ENCODE results near the gene ZNF705A.
A peak's percentile ranks its signal among the peaks of the same experiment; 100 is the strongest.
"Not testable (repeated sequence)": the region's sequence is repeated elsewhere in the genome, so short reads cannot be mapped to it uniquely, and the experiment has no call there.

ZNF705A gene

DNA sequence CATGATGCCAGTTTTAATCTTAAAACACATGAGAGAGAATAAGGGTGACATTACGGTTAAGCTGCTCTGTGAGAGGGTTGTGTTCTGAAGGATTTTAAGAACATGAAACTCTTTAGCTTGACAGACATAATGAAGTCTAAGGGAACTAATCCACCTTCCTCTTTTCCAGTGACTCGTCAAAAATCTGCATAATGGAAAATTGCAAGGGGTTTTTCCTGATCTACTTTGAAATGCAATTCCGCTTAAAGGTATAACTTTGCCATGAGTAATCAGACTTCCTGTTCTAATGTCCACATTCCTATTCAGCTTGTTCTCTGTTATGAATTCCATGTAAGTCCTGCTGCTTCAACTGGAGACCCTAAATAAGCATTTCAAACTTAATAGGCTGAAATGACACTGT lies at the start of gene ZNF705A:
TSS of gene ZNF705A (plus strand) at position 171 of the 400 bp plus-strand sequence. CDS start 15,611 bp downstream, outside the sequence.
- peak; percentile 89 to 95 for DNase-seq

DNA sequence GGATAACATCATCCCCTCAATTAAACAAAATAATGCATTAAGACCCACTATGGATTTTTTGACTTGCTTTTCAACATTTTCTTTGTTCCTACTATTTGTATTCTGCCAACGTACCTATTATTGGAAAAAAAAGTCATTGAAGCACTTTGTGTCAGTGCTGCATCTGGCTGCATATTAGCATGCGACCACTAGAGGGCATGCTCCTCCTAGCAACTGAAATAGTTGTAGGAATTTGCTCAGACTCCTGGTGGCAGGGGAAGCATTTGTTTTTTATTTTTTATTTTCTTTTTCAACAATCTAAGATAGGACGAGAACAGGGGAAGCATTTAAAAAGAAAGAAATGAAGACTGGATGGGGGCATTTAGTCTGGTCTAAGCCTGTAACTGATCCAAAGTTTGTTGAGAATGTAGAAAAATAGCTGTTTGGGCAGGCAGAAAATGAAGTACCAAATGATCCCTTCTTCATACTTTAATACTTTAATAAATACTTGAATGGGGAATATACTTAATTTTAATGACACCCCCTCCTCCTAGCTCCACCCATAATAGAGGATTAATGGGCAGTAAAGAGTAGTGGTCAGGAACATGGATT lies 47.9 kb upstream of the ZNF705A start:
- DNase-seq = peak; percentile 47 to 94

DNA sequence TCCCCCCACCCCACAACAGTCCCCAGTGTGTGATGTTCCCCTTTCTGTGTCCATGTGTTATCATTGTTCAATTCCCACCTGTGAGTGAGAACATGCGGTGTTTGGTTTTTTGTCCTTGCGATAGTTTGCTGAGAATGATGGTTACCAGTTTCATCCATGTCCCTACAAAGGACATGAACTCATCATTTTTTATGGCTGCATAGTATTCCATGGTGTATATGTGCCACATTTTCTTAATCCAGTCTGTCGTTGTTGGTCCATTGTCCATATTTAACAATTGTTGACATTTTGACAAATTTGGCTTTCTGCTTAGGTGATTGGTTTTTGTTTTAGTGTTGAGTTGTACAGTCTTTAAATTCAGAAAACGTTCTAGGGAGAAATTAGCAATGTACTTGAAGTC lies 43.7 kb upstream of the ZNF705A start:
- DNase-seq = not testable (repeated sequence)

DNA sequence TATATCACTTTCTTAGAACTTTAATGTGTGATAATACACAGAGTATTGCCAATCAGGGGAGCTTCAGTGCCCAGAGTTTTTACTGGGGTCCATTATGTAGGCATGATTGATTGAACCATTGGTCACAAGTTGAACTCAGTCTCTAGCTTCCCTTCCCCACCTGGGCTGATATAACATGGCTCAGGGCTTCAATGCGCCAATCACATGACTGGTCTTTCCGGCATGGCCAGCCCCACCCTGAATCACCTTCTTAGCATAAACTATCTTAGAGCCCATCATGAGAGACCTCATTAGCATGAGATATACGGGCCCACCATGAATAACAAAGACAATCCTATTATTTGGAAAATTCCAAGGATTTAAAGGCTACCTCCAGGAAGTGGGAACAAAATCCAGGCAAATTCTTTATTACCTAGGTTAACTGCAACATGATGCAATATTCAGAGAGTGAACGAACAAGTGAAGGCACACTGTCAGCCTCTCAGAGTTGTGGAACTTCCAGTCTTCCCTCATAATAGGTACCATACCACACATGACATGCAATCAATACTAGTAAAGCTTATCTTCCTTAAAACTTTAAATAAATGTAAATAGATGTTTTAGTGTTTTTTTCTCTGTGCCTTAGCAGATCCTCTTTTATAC lies 36.6 kb upstream of the ZNF705A start:
- no peak for DNase-seq

DNA sequence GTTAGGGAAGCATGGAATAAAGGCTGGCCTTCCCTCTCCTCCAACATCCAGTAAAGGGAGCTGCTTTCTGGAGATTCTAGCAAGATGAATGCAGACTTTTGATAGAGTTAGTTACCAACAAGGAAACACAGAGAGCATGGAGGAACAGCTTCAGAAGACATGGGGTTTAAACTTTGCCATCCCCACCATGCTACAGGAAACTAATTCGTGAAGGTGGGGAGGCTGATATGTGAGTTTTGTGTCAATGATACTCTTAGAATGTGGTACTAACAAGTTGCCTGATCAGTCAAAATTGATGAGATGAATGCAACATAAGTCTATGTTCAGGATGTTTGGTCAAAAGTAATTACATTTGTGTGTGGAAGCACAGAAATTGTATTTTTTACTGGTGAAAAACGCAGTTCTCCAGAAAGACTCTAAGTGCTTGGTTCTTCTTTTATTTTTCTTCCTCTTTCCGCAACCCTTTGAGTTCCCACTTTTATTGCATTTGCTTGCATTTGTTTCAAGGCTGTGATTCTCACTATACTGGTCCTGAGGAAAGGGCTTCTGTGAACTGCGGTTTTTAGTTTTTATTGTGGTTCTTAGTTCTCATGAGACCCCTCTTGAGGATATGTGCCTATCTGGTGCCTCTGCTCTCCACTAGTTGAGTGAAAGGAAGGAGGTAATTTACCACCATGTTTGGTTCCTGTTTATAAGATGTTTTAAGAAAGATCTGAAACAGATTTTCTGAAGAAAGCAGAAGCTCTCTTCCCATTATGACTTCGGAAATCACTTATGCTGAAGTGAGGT lies 33.5 kb upstream of the ZNF705A start, which contains the start of gene CLEC4A:
TSS of gene CLEC4A (plus strand) at position 494 of the 789 bp plus-strand sequence. CDS start at position 756, 262 bp downstream.
- peak; percentile 36 to 54 for DNase-seq

DNA sequence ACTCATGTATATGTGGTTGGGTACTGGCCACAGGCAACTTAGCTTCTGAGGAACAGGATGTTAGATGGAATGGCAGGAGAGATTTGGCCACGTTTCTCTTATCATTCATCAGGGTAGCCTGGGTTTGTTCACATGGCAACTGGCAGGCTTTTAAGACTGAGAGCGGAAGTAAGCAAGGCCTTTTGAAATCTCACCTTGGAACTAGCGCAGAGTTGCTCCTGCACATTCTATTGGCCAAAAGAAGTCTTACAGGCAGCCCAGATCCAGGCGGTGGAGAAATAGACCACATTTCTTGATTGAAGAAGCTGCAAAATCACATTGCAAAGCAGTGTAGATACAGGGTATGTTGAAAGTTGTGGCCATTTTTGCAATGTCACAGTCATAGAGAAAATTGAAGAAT lies 29.7 kb upstream of the ZNF705A start:
- DNase-seq = peak in 1 of 2 donors; percentile 13

DNA sequence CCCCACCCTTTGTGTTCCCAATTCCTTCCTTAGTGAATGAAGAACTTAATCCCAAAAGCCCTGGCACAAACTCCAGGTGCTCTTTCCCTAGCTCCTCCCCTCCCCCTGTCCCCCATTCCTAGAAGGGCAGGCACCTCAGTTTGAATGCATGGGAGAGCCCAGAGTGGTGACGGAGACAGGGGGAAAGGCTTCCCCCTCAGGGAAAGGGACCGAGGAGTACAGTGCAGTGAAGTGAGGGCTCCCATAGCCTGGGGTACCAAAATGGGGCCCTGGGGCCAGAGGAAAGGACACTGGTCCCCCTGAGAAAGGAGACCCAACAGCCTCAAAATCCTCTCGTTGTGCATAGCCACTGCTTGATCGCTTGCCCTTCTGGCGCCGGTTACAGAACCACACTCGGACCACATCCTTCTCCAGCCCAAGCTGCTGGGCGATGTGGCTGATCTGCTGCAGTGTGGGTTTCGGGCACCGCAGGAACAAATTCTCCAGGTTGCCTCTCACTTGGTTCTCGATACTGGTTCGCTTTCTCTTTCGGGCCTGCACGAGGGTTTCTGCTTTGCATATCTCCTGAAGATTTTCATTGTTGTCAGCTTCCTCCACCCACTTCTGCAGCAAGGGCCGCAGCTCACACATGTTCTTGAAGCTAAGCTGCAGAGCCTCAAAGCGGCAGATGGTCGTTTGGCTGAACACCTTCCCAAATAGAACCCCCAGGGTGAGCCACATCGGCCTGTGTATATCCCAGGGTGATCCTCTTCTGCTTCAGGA lies 23.0 kb upstream of the ZNF705A start:
- DNase-seq = not testable (repeated sequence)

DNA sequence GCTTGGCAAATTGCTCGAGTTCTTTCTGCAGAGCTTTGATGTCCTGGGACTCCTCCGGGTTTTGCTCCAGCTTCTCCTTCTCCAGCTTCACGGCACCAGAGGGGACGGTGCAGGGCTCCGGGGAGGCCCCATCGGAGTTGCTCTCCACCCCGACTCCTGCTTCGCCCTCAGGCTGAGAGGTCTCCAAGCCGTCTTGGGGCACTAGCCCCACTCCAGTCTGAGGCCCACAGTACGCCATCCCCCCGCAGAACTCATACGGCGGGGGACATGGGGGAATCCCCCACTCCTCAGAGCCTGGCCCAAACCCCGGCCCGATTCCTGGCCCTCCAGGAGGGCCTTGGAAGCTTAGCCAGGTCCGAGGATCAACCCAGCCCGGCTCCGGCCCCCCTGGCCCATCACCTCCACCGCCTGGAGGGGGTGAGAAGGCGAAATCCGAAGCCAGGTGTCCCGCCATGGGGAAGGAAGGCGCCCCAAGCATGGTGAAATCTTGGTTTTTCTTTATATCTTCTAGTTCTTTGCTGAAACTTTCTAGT lies 22.4 kb upstream of the ZNF705A start:
- DNase-seq = not testable (repeated sequence)

DNA sequence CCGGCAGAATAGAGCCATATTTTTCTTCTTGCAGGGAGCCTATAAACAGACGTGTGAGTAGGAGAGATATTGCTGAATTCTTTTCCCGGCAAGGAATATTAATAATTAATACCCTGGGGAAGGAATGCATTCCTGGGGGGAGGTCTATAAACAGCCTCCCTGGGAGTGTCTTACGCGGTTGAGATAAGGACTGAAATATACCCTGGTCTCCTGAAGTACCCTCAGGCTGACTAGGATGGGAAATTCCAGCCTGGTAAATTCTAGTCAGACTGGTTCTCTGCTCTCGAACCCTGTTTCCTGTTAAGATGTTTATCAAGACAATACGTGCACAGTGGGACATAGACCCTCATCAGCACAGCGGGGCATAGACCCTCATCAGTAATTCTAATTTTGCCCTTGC lies 15.2 kb upstream of the ZNF705A start:
- DNase-seq = not testable (repeated sequence)

DNA sequence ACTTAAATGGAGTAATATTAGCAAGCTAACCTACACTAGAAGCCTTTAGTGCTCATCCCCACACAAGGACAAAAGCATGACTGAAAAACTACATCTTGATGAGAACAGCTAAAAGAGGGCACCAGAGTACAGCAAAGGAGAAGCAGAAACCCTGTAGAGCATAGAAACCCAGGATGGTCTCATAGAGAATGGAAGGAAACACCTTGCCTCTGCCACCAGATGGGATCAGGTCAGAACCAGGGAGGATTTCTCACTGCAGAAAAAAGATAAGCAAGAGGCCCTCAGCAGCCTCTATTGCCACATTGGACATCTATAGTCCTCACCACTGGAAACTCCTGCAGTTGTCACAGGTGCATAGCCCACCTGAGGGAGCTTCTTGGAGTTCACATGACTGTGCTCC lies 13.6 kb upstream of the ZNF705A start:
- DNase-seq = no peak

DNA sequence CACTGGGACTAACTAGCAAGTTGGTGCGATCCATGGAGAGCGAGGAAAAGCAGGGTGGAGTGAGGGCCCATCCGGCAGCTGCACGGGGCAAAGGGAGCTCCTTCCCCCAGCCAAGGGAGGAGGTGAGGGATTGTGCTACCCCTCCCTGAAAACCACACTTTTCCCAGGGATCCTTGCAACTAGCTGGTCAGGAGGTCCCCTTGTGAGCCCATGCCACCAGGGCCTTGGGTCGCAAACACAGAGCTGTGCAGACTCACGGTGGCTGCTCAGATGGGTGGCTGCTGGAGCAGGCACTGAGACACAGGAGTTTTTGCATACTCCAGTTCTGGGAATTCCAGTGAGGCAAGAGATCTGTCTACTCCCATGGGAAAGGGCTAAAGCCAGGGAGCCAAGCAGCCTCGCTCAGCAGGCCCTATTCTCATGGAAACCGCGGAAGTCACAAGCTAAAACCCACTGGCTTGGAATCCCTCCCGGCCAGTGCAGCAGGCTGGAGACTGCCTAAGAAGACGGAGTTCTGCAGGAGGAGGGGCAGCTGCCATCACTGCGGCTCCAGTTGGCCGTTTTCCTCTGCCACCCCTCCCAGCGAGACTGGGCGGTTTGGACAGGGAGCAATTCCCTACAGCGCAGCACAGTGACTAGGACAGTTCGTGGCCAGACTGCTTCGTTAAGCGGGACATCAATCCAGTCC lies 10.9 kb upstream of the ZNF705A start:
- no peak for DNase-seq

DNA sequence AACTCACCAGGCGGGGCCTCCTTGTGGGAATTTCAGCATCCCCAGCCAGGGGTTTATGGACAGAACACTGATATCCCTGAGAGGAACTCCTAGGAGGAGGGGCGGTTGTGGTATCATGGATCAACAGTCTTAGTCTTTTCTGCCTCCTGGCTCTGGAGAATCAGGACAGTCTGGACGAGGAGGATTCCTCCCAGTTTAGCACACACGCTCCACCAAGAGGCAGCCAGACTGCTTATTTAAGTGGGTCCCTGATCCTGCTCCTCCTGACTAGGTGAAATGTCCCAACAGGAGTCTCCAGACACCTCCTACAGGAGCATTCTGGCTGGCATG lies 10.4 kb upstream of the ZNF705A start:
- DNase-seq = no peak

DNA sequence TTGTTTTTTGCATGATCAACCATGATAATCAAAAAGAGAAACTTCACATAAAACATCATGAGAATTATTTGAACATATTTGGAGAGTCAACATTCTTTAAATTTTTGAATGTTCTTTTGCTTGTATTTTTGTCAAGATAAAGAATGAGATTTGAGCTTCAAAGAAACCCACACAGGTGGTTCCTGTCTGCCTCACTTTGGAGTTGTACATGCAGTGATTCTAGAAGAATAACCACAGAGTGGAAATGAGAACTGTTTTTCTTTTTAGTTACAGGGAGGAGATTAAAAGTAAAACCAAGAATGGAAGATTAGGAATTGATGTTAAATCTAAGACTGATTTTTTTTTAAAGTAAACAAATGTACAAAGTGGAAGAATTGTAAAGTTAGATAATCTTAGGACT lies 2.3 kb upstream of the ZNF705A start:
- no peak for DNase-seq

DNA sequence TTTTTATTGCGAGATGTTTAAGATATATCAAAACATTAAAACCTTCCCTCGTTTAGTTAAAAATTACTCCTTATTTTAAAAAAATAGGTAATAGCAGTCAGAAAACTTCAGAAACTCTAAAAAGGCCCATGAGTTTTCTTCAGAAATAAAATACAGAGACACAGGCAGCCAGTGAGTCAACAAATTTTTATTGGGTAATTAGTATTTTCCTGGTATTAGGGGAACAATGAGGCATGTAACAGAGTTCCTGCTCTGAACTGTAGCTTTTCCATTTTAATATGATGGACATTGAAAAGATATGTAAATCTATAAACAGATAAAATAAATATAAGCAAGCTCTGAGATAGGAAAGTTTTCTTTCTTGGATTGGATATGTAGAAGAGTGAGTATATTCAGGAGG lies 399 bp upstream of the ZNF705A start:
- peak; percentile 69 to 81 for DNase-seq

DNA sequence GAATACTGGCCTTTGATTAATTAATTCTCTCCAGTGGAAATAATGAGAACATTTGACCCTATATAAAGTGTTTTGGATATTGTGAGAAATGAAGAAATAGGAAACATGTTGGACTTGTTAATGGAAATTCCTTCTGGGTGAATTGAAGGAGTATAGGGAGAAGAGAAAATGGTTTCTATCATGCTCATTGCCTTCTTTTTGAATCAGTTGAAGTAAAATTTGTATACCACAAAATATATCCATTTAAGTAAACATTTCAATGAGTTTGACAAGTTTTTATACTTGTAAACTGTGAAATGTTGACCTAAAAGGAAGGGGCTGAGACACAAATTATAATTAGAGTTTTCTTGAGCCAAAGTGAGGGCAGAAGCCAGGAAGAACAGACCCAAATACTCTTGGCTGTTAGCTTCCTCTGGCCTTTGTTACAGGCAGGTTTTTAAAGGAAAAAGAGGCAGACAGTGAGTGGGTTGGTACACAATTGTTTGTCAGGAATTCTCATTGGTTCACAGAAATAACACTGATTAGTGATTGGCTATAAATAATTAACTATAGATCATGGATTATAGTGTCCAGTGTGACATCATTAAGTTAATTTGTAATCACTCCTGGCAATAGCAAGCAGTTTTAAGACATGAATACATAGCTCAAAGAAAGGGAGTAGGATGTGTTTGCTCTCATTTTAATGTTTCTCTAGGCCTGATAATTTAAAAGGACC lies 826 bp downstream of the ZNF705A start:
- peak in 1 of 2 donors; percentile 7 for DNase-seq

DNA sequence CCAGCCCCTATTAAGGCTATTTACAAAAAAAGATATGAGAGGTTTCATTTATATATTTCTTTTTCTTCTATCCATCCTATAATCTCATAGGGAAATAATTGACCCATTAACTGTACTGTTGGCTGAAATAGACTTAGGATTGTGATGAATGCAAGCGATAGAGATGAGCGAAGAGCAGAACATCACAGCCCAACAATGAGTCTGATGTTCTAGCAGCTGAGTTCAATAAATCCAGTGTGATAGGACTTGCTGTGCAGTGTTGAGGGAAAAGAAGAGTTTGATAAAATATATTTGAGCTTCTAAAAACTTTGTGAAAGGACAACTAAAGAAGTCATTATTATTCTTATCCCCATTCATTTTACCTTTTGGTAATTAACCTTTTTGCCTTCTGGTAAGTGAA lies 16.1 kb downstream of the ZNF705A start:
- not testable (repeated sequence) for DNase-seq

DNA sequence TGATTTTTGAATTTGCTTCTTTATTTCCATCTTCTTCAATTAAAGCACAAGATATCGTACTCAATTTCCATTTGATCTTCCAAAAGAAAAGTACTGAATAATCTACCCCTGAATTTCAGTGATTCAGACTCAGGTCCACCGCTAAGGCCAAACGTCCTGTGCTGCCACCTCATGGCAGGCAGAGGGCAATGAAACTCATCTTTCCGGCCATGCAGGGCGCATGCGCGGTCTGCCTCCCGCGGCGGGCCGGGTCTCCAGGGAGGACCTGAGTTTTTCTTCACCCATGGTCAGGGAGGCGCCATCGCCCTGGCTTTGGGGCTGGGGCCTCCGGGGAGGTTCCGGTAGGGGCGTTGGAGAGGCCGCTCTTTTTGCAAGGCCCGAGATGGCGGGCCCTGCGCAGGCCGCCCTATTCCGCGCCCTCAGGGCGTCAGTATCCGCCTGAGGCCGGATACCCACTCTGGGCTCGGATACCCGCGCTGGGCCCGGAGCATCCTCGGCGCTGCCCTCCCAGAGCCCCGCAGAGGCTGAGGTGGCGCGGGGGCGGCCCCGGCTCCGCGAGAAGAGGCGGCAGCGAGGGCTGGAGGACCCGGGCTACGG lies 23.3 kb downstream of the ZNF705A start:
- peak; percentile 39 to 61 for DNase-seq

DNA sequence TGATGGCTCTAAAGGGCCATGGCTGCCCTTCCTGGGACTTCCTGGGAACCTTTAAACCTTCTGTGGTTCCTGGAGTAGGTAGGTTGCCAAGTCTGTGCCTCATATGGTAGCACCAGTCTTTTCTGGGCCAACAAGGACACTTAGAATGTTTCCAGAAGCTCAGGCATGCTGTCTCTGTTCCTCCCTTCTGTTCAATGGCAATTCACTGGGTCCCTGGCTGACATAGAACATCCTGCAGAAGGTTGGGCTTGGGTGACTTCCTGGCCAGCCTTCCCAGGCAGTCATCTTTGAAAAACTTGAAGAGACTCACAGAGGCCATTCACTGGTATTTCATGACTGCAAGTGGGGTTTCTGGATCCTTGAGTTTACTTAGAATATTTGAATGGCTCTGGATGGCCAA lies 24.5 kb downstream of the ZNF705A start:
- DNase-seq = not testable (repeated sequence)

DNA sequence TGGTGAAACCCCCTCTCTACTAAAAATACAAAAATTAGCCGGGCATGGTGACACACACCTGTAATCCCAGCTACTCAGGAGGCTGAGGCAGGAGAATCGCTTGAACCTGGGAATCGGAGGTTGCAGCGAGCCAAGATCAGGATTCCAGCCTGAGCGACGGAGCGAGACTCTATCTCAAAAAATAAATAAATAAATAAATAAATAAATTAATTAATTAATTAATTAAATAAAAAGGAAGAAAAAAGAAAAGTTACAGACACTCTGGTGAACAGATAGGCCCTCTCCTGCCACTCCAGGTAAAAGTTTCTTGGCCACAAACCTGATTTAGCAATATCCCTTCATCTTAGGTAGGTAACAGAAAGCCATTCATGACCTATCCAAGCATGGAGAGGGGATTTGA lies 26.1 kb downstream of the ZNF705A start:
- DNase-seq = not testable (repeated sequence)

DNA sequence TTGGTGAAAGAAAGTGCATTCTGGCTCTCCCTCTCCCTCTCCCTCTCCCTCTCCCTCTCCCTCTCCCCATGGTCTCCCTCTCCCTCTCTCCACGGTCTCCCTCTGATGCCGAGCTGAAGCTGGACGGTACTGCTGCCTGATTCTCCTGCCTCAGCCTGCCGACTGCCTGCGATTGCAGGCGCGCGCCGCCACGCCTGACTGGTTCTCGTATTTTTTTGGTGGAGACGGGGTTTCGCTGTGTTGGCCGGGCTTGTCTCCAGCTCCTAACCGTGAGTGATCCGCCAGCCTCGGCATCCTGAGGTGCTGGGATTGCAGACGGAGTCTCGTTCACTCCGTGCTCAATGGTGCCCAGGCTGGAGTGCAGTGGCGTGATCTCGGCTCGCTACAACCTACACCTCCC lies 26.5 kb downstream of the ZNF705A start:
- not testable (repeated sequence) for DNase-seq

DNA sequence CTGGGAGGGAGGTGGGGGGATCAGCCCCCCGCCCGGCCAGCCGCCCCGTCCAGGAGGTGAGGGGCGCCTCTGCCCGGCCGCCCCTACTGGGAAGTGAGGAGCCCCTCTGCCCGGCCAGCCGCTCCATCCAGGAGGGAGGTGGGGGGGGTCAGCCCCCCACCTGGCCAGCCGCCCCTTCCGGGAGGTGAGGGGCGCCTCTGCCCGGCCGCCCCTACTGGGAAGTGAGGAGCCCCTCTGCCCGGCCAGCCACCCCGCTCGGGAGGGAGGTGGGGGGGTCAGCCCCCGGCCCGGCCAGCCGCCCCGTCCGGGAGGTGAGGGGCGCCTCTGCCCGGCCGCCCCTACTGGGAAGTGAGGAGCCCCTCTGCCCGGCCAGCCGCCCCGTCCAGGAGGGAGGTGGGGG lies 27.4 kb downstream of the ZNF705A start:
- not testable (repeated sequence) for DNase-seq
